Measurements from ENCODE around the gene HMGXB4.
A peak's percentile ranks its signal among the peaks of the same experiment; 100 is the strongest.

Gene HMGXB4

GRCh38 chr22:35329114-35329847, 72.0 kb downstream of the HMGXB4 start:
- DNase-seq, result no peak

GRCh38 chr22:35330258-35330861, 73.1 kb downstream of the HMGXB4 start:
- no peak for DNase-seq

GRCh38 chr22:35332278-35332677, 75.0 kb downstream of the HMGXB4 start:
- no peak for DNase-seq

GRCh38 chr22:35333220-35333619, 75.9 kb downstream of the HMGXB4 start:
- DNase-seq, result no peak

GRCh38 chr22:35334004-35334403, 76.7 kb downstream of the HMGXB4 start:
- peak; percentile 15 for DNase-seq

- no peak for DNase-seq
These were observed 78.2 kb downstream of the HMGXB4 start for GRCh38 chr22:35335468-35335867.

GRCh38 chr22:35335936-35336781, 78.9 kb downstream of the HMGXB4 start:
- DNase-seq, result no peak

- peak; percentile 39 for DNase-seq
These were observed 80.6 kb downstream of the HMGXB4 start for GRCh38 chr22:35337932-35338331.

- no peak for DNase-seq
These were observed 84.0 kb downstream of the HMGXB4 start for GRCh38 chr22:35341090-35341874.

GRCh38 chr22:35342390-35342789, 85.1 kb downstream of the HMGXB4 start:
- no peak for DNase-seq

- no peak for DNase-seq
These were observed 86.6 kb downstream of the HMGXB4 start for GRCh38 chr22:35343664-35344550.

- no peak for DNase-seq
These were observed 87.8 kb downstream of the HMGXB4 start for GRCh38 chr22:35344956-35345690.

Measured in NCI-H69 (cell line).